HG03060 (cell line): ENCODE measurements around the gene SMAD6.
"Not testable (repeated sequence)": the region's sequence is repeated elsewhere in the genome, so short reads cannot be mapped to it uniquely, and the experiment has no call there.

ENCODE experiments used
- ATAC-seq: cut with Tn5 transposase; IDR thresholded peaks from one replicate; pipeline ENCODE4 v1.9.1; 2021; ENCODE audit warnings: low read depth, moderate number of reproducible peaks; ENCODE audit not compliant: unreplicated experiment

SMAD6 gene

GRCh38 chr15:66674756-66675155 lies 27.3 kb upstream of the SMAD6 start:
- no peak for ATAC-seq

- ATAC-seq: no peak
Measured at GRCh38 chr15:66675446-66675845, 26.6 kb upstream of the SMAD6 start.

GRCh38 chr15:66677336-66677735 lies 24.7 kb upstream of the SMAD6 start:
- no peak for ATAC-seq

GRCh38 chr15:66679061-66679656 lies 22.9 kb upstream of the SMAD6 start:
- no peak for ATAC-seq

- ATAC-seq: no peak
Measured at GRCh38 chr15:66679657-66680108, 22.4 kb upstream of the SMAD6 start.

- ATAC-seq: no peak
Measured at GRCh38 chr15:66680502-66680901, 21.5 kb upstream of the SMAD6 start.

- ATAC-seq: no peak
Measured at GRCh38 chr15:66681395-66681794, 20.6 kb upstream of the SMAD6 start.

- ATAC-seq: no peak
Measured at GRCh38 chr15:66682246-66682645, 19.8 kb upstream of the SMAD6 start.

- ATAC-seq: no peak
Measured at GRCh38 chr15:66682865-66683264, 19.2 kb upstream of the SMAD6 start.

- ATAC-seq: no peak
Measured at GRCh38 chr15:66684136-66684681, 17.8 kb upstream of the SMAD6 start.

GRCh38 chr15:66685638-66686150 lies 16.3 kb upstream of the SMAD6 start:
- ATAC-seq: no peak

- ATAC-seq: not testable (repeated sequence)
Measured at GRCh38 chr15:66690912-66691311, 11.1 kb upstream of the SMAD6 start.

- no peak for ATAC-seq
Measured at GRCh38 chr15:66691727-66692126, 10.3 kb upstream of the SMAD6 start.

- ATAC-seq: no peak
Measured at GRCh38 chr15:66692391-66692790, 9.6 kb upstream of the SMAD6 start.

GRCh38 chr15:66692808-66693596 lies 9.0 kb upstream of the SMAD6 start:
- no peak for ATAC-seq

- no peak for ATAC-seq
Measured at GRCh38 chr15:66696770-66697169, 5.3 kb upstream of the SMAD6 start.

- no peak for ATAC-seq
Measured at GRCh38 chr15:66698318-66698961, 3.6 kb upstream of the SMAD6 start.

- no peak for ATAC-seq
Measured at GRCh38 chr15:66698971-66699370, 3.1 kb upstream of the SMAD6 start.

- ATAC-seq: no peak
Measured at GRCh38 chr15:66700412-66700801, 1.6 kb upstream of the SMAD6 start.

GRCh38 chr15:66700802-66701421 lies 1.1 kb upstream of the SMAD6 start:
- no peak for ATAC-seq
